CD14-positive monocyte (primary cell): ENCODE data around the gene GPHN. TPM values are rescaled to one million over a fixed set of nuclear protein-coding genes. Genes with fewer than 3 reads are reported as not detected.

Experiments
- DNase-seq, 3 donors: peaks; one replicate each; pipeline ENCODE4 v3.0.0-alpha.2; 2011 to 2022
- H2AFZ ChIP-seq: 2 replicates; pipeline ENCODE4 v1.6.0; 2012; ENCODE audit warnings: mild to moderate bottlenecking, low read depth, low read length, inconsistent platforms; ENCODE audit not compliant: insufficient read depth, poor library complexity, severe bottlenecking
- H3K27ac ChIP-seq, 2 donors: 1 replicate in 1 of 2; 2 replicates in 1 of 2; pipeline ENCODE4 v1.5.1; 2012 to 2013; ENCODE audit warnings: low read length in 2 of 2, control low read depth in 1 of 2, inconsistent platforms in 1 of 2, low read depth in 1 of 2, mild to moderate bottlenecking in 1 of 2
- H3K27me3 ChIP-seq, 2 donors: one replicate each; pipeline versions ENCODE4 v1.6.0 to v1.6.1; 2011 to 2013; ENCODE audit warnings: low read length in 2 of 2; ENCODE audit not compliant: control insufficient read depth in 2 of 2, insufficient read depth in 2 of 2
- H3K36me3 ChIP-seq, 2 donors: replicated peaks in 1 of 2; 1 replicate in 1 of 2; 2 replicates in 1 of 2; pipeline versions ENCODE4 v1.5.1 to v1.6.1; 2012 to 2013; ENCODE audit warnings: low read length in 2 of 2, control low read depth in 1 of 2, inconsistent platforms in 1 of 2, mild to moderate bottlenecking in 1 of 2; ENCODE audit not compliant: insufficient read depth in 2 of 2, control insufficient read depth in 1 of 2
- H3K4me1 ChIP-seq, 2 donors: 1 replicate in 1 of 2; 2 replicates in 1 of 2; pipeline versions ENCODE4 v1.5.1 to v1.6.1; 2012 to 2013; ENCODE audit warnings: low read length in 2 of 2, control low read depth in 1 of 2, inconsistent platforms in 1 of 2, mild to moderate bottlenecking in 1 of 2, moderate library complexity in 1 of 2; ENCODE audit not compliant: insufficient read depth in 2 of 2, control insufficient read depth in 1 of 2
- H3K4me2 ChIP-seq: replicated peaks from 2 replicates; pipeline ENCODE3; 2012; ENCODE audit warnings: low read length, moderate library complexity, mild to moderate bottlenecking; ENCODE audit not compliant: poor library complexity, severe bottlenecking; ENCODE audit errors: extremely low read depth
- H3K4me3 ChIP-seq, 3 experiments: fragments of 200-600 bp in 1 of 3; sonication (generic) in 1 of 3; replicated peaks in 1 of 3; 1 replicate in 2 of 3; 2 replicates in 1 of 3; pipeline ENCODE4 v1.5.1; 2011 to 2013; ENCODE audit warnings: low read length in 3 of 3, mild to moderate bottlenecking in 3 of 3, control low read depth in 2 of 3, low read depth in 2 of 3, inconsistent platforms in 1 of 3, moderate library complexity in 1 of 3
- H3K79me2 ChIP-seq: 2 replicates; pipeline ENCODE4 v1.6.0; 2012; ENCODE audit warnings: mild to moderate bottlenecking, control low read depth, inconsistent platforms, low read length, moderate library complexity; ENCODE audit not compliant: insufficient read depth
- H3K9ac ChIP-seq: 2 replicates; pipeline ENCODE4 v1.6.0; 2017; ENCODE audit warnings: low read length, mild to moderate bottlenecking; ENCODE audit not compliant: insufficient read depth, poor library complexity, severe bottlenecking
- H3K9me3 ChIP-seq, 2 donors: replicated peaks in 1 of 2; 1 replicate in 1 of 2; 2 replicates in 1 of 2; pipeline versions ENCODE4 v1.5.1 to v1.6.1; 2012 to 2013; ENCODE audit warnings: low read length in 2 of 2, control low read depth in 1 of 2; ENCODE audit not compliant: control insufficient read depth in 1 of 2, insufficient read depth in 1 of 2
- H4K20me1 ChIP-seq: 2 replicates; pipeline ENCODE4 v1.6.0; 2012; ENCODE audit warnings: mild to moderate bottlenecking, low read length, control low read depth, moderate library complexity; ENCODE audit not compliant: insufficient read depth
- H3K27ac Mint-ChIP-seq, 7 donors: one replicate each; pipeline ENCODE4 v1.8.0; 2020; ENCODE audit warnings: mild to moderate bottlenecking in 7 of 7, mixed read lengths in 7 of 7, moderate library complexity in 6 of 7, inconsistent platforms in 2 of 7
- H3K27me3 Mint-ChIP-seq, 3 donors: one replicate each; pipeline ENCODE4 v1.8.0; 2021 to 2022; ENCODE audit warnings: low read depth in 3 of 3, mild to moderate bottlenecking in 3 of 3, mixed read lengths in 3 of 3, moderate library complexity in 3 of 3, inconsistent platforms in 1 of 3
- H3K36me3 Mint-ChIP-seq, 2 donors: one replicate each; pipeline ENCODE4 v1.8.0; 2020; ENCODE audit warnings: mixed read lengths in 2 of 2, inconsistent platforms in 1 of 2, mild to moderate bottlenecking in 1 of 2
- H3K4me1 Mint-ChIP-seq: one replicate; pipeline ENCODE4 v1.8.0; 2020; ENCODE audit warnings: mild to moderate bottlenecking, mixed read lengths
- H3K4me3 Mint-ChIP-seq, 2 donors: one replicate each; pipeline ENCODE4 v1.8.0; 2020; ENCODE audit warnings: mild to moderate bottlenecking in 2 of 2, mixed read lengths in 2 of 2, moderate library complexity in 1 of 2
- H3K9me3 Mint-ChIP-seq, 7 donors: one replicate each; pipeline ENCODE4 v1.8.0; 2020 to 2022; ENCODE audit warnings: mixed read lengths in 7 of 7, mild to moderate bottlenecking in 6 of 7, moderate library complexity in 6 of 7, inconsistent platforms in 2 of 7
- WGBS: methylation state at CpG from one replicate; pipeline ENCODE4 v1.1.5; 2013; ENCODE audit warnings: missing lambda C conversion rate; ENCODE audit not compliant: insufficient coverage; 5-methylcytosine and 5-hydroxymethylcytosine counted together
- intact Hi-C, 2 donors: fragments of 100-400 bp; cut with micrococcal nuclease; formaldehyde crosslinking; loops; one replicate each; pipeline versions ENCODE4 v1.15.0 to v1.15.1; 2023
- polyA plus RNA-seq, 3 donors: library from polyadenylated mRNA; depleted of rRNA in 1 of 3; unstranded in 2 of 3; stranded (reverse) in 1 of 3; fragments of 300-500 nt in 2 of 3; fragments of >200 nt in 1 of 3; fragmentation: Illumina TruSeq in 2 of 3; gene quantifications; 1 replicate in 2 of 3; 2 replicates in 1 of 3; pipeline ENCODE4 v1.2.3, GENCODE V29; 2012 to 2021
- TF ChIP-seq, protein P1 (sequence below): fragments of 200-600 bp; IDR thresholded peaks from one replicate; pipeline ENCODE4 v1.8.0; 2022; ENCODE audit warnings: antibody characterized with exemption, mild to moderate bottlenecking

GPHN gene
- polyA plus RNA-seq, 3 donors, result 1.9 to 3.1 (median 3.0) TPM

DNA sequence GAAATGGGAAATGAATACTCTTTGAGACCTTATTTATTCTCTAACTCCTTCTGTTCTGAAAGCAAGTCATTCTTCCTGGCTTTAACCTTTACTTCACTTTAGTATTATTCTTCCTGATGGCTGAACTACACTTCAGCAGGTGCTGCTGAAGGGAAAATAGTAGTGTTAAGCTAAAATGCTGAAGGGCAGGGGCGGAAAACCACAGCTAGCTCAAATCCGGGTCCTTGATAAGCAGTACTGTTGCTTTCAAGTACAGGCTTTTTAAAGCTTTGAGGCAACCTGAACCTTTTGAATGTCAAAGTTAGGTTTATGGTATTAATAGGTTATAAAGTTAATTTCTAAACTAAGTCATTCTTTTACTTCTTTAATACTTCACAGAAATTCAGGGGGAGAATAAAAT, 11.0 kb upstream of the GPHN start:
- Histone ChIP-seq H2AFZ (peak overlapping the region; percentile 65), H3K4me3 (no peak overlapping the region), H3K4me1 (no peaks in the 10 kb centered on the region), H3K9ac (no peak overlapping the region), H3K9me3 (no peaks in the 10 kb centered on the region), H3K79me2 (no peaks in the 10 kb centered on the region), H3K27me3 (no peaks in the 10 kb centered on the region), H3K36me3 (no peaks in the 10 kb centered on the region), H3K4me2 (no peak overlapping the region), H4K20me1 (no peaks in the 10 kb centered on the region), H3K27ac (no peak overlapping the region)
- intact Hi-C loops, result loop anchor here in 1 of 2 donors (10.0 kb wide), 1 partner anchor 618 kb away; no protein-coding TSS in a partner anchor
- Mint-ChIP-seq H3K27me3 (peaks cover 0 to 6% (median 0%) of the 10 kb centered on the region in 3 donors), H3K4me3 (no peak overlapping the region), H3K27ac (no peak overlapping the region), H3K4me1 (peaks cover 5% of the 10 kb centered on the region), H3K36me3 (no peaks in the 10 kb centered on the region), H3K9me3 (no peaks in the 10 kb centered on the region)
- TF ChIP-seq, protein P1, sequence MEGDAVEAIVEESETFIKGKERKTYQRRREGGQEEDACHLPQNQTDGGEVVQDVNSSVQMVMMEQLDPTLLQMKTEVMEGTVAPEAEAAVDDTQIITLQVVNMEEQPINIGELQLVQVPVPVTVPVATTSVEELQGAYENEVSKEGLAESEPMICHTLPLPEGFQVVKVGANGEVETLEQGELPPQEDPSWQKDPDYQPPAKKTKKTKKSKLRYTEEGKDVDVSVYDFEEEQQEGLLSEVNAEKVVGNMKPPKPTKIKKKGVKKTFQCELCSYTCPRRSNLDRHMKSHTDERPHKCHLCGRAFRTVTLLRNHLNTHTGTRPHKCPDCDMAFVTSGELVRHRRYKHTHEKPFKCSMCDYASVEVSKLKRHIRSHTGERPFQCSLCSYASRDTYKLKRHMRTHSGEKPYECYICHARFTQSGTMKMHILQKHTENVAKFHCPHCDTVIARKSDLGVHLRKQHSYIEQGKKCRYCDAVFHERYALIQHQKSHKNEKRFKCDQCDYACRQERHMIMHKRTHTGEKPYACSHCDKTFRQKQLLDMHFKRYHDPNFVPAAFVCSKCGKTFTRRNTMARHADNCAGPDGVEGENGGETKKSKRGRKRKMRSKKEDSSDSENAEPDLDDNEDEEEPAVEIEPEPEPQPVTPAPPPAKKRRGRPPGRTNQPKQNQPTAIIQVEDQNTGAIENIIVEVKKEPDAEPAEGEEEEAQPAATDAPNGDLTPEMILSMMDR, result no peak
- no CpG with 5 or more reads among the region's 2 CpGs for WGBS
- no peak for DNase-seq

DNA sequence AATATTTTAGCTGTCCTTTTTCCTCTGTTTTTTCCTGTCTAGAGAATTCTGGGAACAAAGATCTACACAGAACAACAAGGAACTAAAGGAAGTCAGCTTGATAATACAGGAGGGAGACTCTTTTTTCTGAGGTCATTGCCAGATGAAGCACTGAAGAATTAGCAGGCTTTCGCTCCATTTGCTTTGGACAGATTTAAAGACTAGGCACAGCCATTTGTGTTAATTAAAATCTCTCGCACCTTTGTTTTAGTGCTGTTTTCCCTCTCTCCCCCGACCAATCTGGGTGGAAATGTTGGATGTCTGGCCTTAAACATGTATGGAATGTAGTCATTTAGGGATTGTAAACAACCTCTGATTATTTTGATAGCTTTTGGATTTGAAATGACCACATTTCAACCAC, 9.6 kb upstream of the GPHN start:
- no peaks in the 10 kb centered on the region for H3K79me2 ChIP-seq
- H3K27me3 Mint-ChIP-seq, result peaks cover 0 to 6% (median 0%) of the 10 kb centered on the region in 3 donors
- no peaks in the 10 kb centered on the region for H3K36me3 ChIP-seq
- H3K9me3 ChIP-seq, result no peaks in the 10 kb centered on the region
- H3K4me1 Mint-ChIP-seq, result peaks cover 5% of the 10 kb centered on the region
- H4K20me1 ChIP-seq, result no peaks in the 10 kb centered on the region
- H3K27me3 ChIP-seq, result no peaks in the 10 kb centered on the region
- 83% methylated on average over 1 of the region's 3 CpGs for WGBS
- no peaks in the 10 kb centered on the region for H3K36me3 Mint-ChIP-seq
- H3K4me1 ChIP-seq, result no peaks in the 10 kb centered on the region
- intact Hi-C loops, result loop anchor here in 1 of 2 donors (10.0 kb wide), 1 partner anchor 616 kb away; no protein-coding TSS in a partner anchor
- no peak overlapping the region for H3K27ac Mint-ChIP-seq
- no peak overlapping the region for H3K4me3 ChIP-seq
- H3K9ac ChIP-seq, result no peak overlapping the region
- DNase-seq, result no peak
- no peak overlapping the region for H3K4me2 ChIP-seq
- no peak overlapping the region for H3K4me3 Mint-ChIP-seq
- TF ChIP-seq, protein P1, result no peak
- H3K27ac ChIP-seq, result no peak overlapping the region
- H3K9me3 Mint-ChIP-seq, result peaks cover 0 to 2% (median 0%) of the 10 kb centered on the region in 7 donors
- H2AFZ ChIP-seq, result no peak overlapping the region
